Naive thymus-derived CD8-positive, alpha-beta T cell (primary cell): ENCODE results near the gene NUTM2B. TPM values are rescaled to one million over a fixed set of nuclear protein-coding genes. Genes with fewer than 3 reads are reported as not detected.
"Not testable (repeated sequence)": the region's sequence is repeated elsewhere in the genome, so short reads cannot be mapped to it uniquely, and the experiment has no call there.

Source experiments
- ATAC-seq, 2 donors: fragments of 150-1000 bp; cut with Tn5 transposase in 1 of 2; sonication (Bioruptor Pico), chemical (Tn5 transposase) in 1 of 2; 1 replicate in 1 of 2; 2 replicates in 1 of 2; pipeline ENCODE4 v1.10.0; 2021; ENCODE audit warnings: mild to moderate bottlenecking in 2 of 2, moderate library complexity in 2 of 2
- POLR2A ChIA-PET: fragments of 350-600 bp; sonication (Branson Sonifier 250); formaldehyde crosslinking; loops from one replicate; lab custom pipeline; 2021; ENCODE audit warnings: antibody characterized with exemption; lab: Charles Lee
- DNase-seq, 10 donors: peaks; one replicate each; pipeline versions ENCODE4 v3.0.0 to v3.0.0-alpha.2; 2020 to 2022
- H3K27ac Mint-ChIP-seq, 10 donors: one replicate each; pipeline ENCODE4 v1.8.0; 2020 to 2022; ENCODE audit warnings: mild to moderate bottlenecking in 10 of 10, mixed read lengths in 10 of 10, moderate library complexity in 4 of 10, inconsistent platforms in 1 of 10
- H3K27me3 Mint-ChIP-seq, 5 donors: one replicate each; pipeline ENCODE4 v1.8.0; 2021 to 2022; ENCODE audit warnings: mixed read lengths in 5 of 5
- H3K36me3 Mint-ChIP-seq, 3 donors: one replicate each; pipeline ENCODE4 v1.8.0; 2020 to 2022; ENCODE audit warnings: mixed read lengths in 3 of 3, mild to moderate bottlenecking in 2 of 3, inconsistent platforms in 1 of 3
- H3K4me1 Mint-ChIP-seq, 4 donors: one replicate each; pipeline ENCODE4 v1.8.0; 2021 to 2022; ENCODE audit warnings: mixed read lengths in 4 of 4
- H3K4me3 Mint-ChIP-seq, 10 donors: one replicate each; pipeline ENCODE4 v1.8.0; 2020 to 2022; ENCODE audit warnings: mild to moderate bottlenecking in 10 of 10, mixed read lengths in 10 of 10, moderate library complexity in 6 of 10, inconsistent platforms in 1 of 10
- H3K9me3 Mint-ChIP-seq, 9 donors: one replicate each; pipeline ENCODE4 v1.8.0; 2020 to 2022; ENCODE audit warnings: mixed read lengths in 9 of 9, mild to moderate bottlenecking in 3 of 9, inconsistent platforms in 1 of 9, moderate library complexity in 1 of 9
- polyA plus RNA-seq, 3 donors: library from polyadenylated mRNA; unstranded; fragments of 300-500 nt; fragmentation: Illumina TruSeq; gene quantifications; one replicate each; pipeline ENCODE4 v1.2.3, GENCODE V29; 2021
- total RNA-seq, 8 experiments: library from RNA in 2 of 8; stranded (reverse) in 2 of 8; gene quantifications; one replicate each; pipeline ENCODE4 v1.2.3 and lab custom pipeline; 2021 to 2026

NUTM2B gene
- total and polyA plus RNA-seq, 5 experiments from 2014 or later: 0.18 to 2.6 (median 2.6) TPM; not detected in 2

GRCh38 chr10:79688798-79689197 lies 14.2 kb upstream of the NUTM2B start:
- H3K4me1 Mint-ChIP-seq: peaks cover 0 to 12% (median 2%) of the 10 kb centered on the region in 4 donors
- H3K27me3 Mint-ChIP-seq, POLR2A ChIA-PET, H3K9me3 Mint-ChIP-seq, H3K27ac Mint-ChIP-seq, DNase-seq, ATAC-seq, H3K4me3 Mint-ChIP-seq: not testable (repeated sequence)
- peaks cover 0 to 26% (median 9%) of the 10 kb centered on the region in 3 donors for H3K36me3 Mint-ChIP-seq

- not testable (repeated sequence) for ATAC-seq
Observed at GRCh38 chr10:79696596-79696995, 6.4 kb upstream of the NUTM2B start.

GRCh38 chr10:79697141-79697540 lies 5.9 kb upstream of the NUTM2B start:
- H3K4me3 Mint-ChIP-seq, H3K27me3 Mint-ChIP-seq, H3K36me3 Mint-ChIP-seq, H3K27ac Mint-ChIP-seq, POLR2A ChIA-PET, ATAC-seq, H3K9me3 Mint-ChIP-seq, DNase-seq: not testable (repeated sequence)
- H3K4me1 Mint-ChIP-seq: peaks cover 2 to 18% (median 7%) of the 10 kb centered on the region in 4 donors

More at GRCh38 chr10:79696596-79696995, 6.4 kb upstream of the NUTM2B start:
- H3K4me1 Mint-ChIP-seq: peaks cover 2 to 18% (median 7%) of the 10 kb centered on the region in 4 donors
- H3K9me3 Mint-ChIP-seq, POLR2A ChIA-PET, H3K36me3 Mint-ChIP-seq, H3K27ac Mint-ChIP-seq, H3K27me3 Mint-ChIP-seq, DNase-seq, H3K4me3 Mint-ChIP-seq: not testable (repeated sequence)

GRCh38 chr10:79700381-79700944 lies 2.6 kb upstream of the NUTM2B start:
- H3K4me1 Mint-ChIP-seq, H3K36me3 Mint-ChIP-seq, H3K27ac Mint-ChIP-seq, ATAC-seq, H3K9me3 Mint-ChIP-seq, DNase-seq, H3K27me3 Mint-ChIP-seq, POLR2A ChIA-PET, H3K4me3 Mint-ChIP-seq: not testable (repeated sequence)

- H3K4me1 Mint-ChIP-seq, H3K36me3 Mint-ChIP-seq, DNase-seq, ATAC-seq, POLR2A ChIA-PET, H3K27ac Mint-ChIP-seq, H3K27me3 Mint-ChIP-seq, H3K9me3 Mint-ChIP-seq, H3K4me3 Mint-ChIP-seq: not testable (repeated sequence)
Observed at GRCh38 chr10:79707017-79707416, 4.0 kb downstream of the NUTM2B start.

- H3K27me3 Mint-ChIP-seq, DNase-seq, H3K9me3 Mint-ChIP-seq, H3K4me3 Mint-ChIP-seq, POLR2A ChIA-PET, H3K36me3 Mint-ChIP-seq, H3K4me1 Mint-ChIP-seq, H3K27ac Mint-ChIP-seq, ATAC-seq: not testable (repeated sequence)
Observed at GRCh38 chr10:79714976-79715375, 11.9 kb downstream of the NUTM2B start.

GRCh38 chr10:79716917-79717579 lies 14.0 kb downstream of the NUTM2B start:
- H3K27me3 Mint-ChIP-seq, ATAC-seq, H3K36me3 Mint-ChIP-seq, POLR2A ChIA-PET, H3K4me1 Mint-ChIP-seq, H3K4me3 Mint-ChIP-seq, DNase-seq, H3K9me3 Mint-ChIP-seq, H3K27ac Mint-ChIP-seq: not testable (repeated sequence)

- H3K36me3 Mint-ChIP-seq, DNase-seq, H3K27me3 Mint-ChIP-seq, POLR2A ChIA-PET, H3K27ac Mint-ChIP-seq, H3K4me3 Mint-ChIP-seq, H3K4me1 Mint-ChIP-seq, H3K9me3 Mint-ChIP-seq, ATAC-seq: not testable (repeated sequence)
Observed at GRCh38 chr10:79720000-79720399, 17.0 kb downstream of the NUTM2B start.

- DNase-seq, POLR2A ChIA-PET, H3K9me3 Mint-ChIP-seq, H3K36me3 Mint-ChIP-seq, H3K4me3 Mint-ChIP-seq, H3K4me1 Mint-ChIP-seq, ATAC-seq, H3K27me3 Mint-ChIP-seq, H3K27ac Mint-ChIP-seq: not testable (repeated sequence)
Observed at GRCh38 chr10:79726620-79727019, 23.6 kb downstream of the NUTM2B start.

- ATAC-seq, H3K27me3 Mint-ChIP-seq, H3K4me3 Mint-ChIP-seq, H3K27ac Mint-ChIP-seq, H3K9me3 Mint-ChIP-seq, DNase-seq, POLR2A ChIA-PET, H3K4me1 Mint-ChIP-seq: not testable (repeated sequence)
- H3K36me3 Mint-ChIP-seq: peaks cover 0 to 13% (median 8%) of the 10 kb centered on the region in 3 donors
Observed at GRCh38 chr10:79744844-79745243, 41.8 kb downstream of the NUTM2B start.

GRCh38 chr10:79748510-79748909 lies 45.5 kb downstream of the NUTM2B start:
- DNase-seq, POLR2A ChIA-PET, H3K9me3 Mint-ChIP-seq, H3K27me3 Mint-ChIP-seq, ATAC-seq, H3K27ac Mint-ChIP-seq, H3K4me3 Mint-ChIP-seq: not testable (repeated sequence)
- H3K4me1 Mint-ChIP-seq: peaks cover 8 to 18% (median 14%) of the 10 kb centered on the region in 4 donors
- H3K36me3 Mint-ChIP-seq: peaks cover 0 to 16% (median 12%) of the 10 kb centered on the region in 3 donors

GRCh38 chr10:79753601-79754000 lies 50.6 kb downstream of the NUTM2B start:
- Mint-ChIP-seq H3K4me1 (peaks cover 10 to 26% (median 17%) of the 10 kb centered on the region in 4 donors), H3K36me3 (peaks cover 0 to 22% (median 13%) of the 10 kb centered on the region in 3 donors)
- ATAC-seq, H3K27me3 Mint-ChIP-seq, DNase-seq, POLR2A ChIA-PET, H3K27ac Mint-ChIP-seq, H3K9me3 Mint-ChIP-seq, H3K4me3 Mint-ChIP-seq: not testable (repeated sequence)

GRCh38 chr10:79758297-79758993 lies 55.4 kb downstream of the NUTM2B start:
- POLR2A ChIA-PET, H3K9me3 Mint-ChIP-seq, H3K27me3 Mint-ChIP-seq, H3K4me3 Mint-ChIP-seq, ATAC-seq, DNase-seq, H3K4me1 Mint-ChIP-seq, H3K27ac Mint-ChIP-seq: not testable (repeated sequence)
- peaks cover 5 to 32% (median 22%) of the 10 kb centered on the region in 3 donors for H3K36me3 Mint-ChIP-seq
